ENCODE data around the gene FGF1. TPM values are rescaled to one million over a fixed set of nuclear protein-coding genes. Genes with fewer than 3 reads are reported as not detected.

The FGF1 gene
- total and polyA plus RNA-seq, 2 of the 4 experiments (the other 2 are of a cell fraction): 7.6 to 7.7 TPM

- Histone ChIP-seq H3K9me3 (ENCODE audit: control insufficient read depth, insufficient read depth, low read length) (no peaks in the 10 kb centered on the region), H3K9me1 (ENCODE audit: insufficient read depth, low read length) (peaks cover 3% of the 10 kb centered on the region; the same call in 1 of the 2 replicates), H3K27ac (ENCODE audit: insufficient read depth, low read length) (no peak overlapping the region), H3K4me3 (ENCODE audit: insufficient read depth, low read depth, low read length) (no peak overlapping the region), H2BK5ac (ENCODE audit: low read depth, low read length, poor library complexity, severe bottlenecking) (no peak overlapping the region), H3K4me2 (ENCODE audit: low read depth, low read length) (no peak overlapping the region), H4K20me1 (ENCODE audit: insufficient read depth, low read length) (no peaks in the 10 kb centered on the region), H3K36me3 (ENCODE audit: control insufficient read depth, insufficient read depth, low read length) (no peaks in the 10 kb centered on the region), H2AK9ac (replicated peaks; ENCODE audit: low read depth, low read length, poor library complexity) (peak overlapping the region; percentile 18), H3K4me1 (ENCODE audit: control insufficient read depth, insufficient read depth, low read length) (peaks cover 7% of the 10 kb centered on the region), H3K18ac (ENCODE audit: low read depth, low read length) (peak overlapping the region; percentile 66; the same call in 1 of the 2 replicates), H2AK5ac (ENCODE audit: low read depth, low read length) (peak overlapping the region; percentile 54; the same call in 1 of the 2 replicates), H3K4ac (ENCODE audit: low read depth, low read length) (peak overlapping the region; percentile 51), H2BK20ac (ENCODE audit: low read depth, low read length) (peak overlapping the region; percentile 73), H3K14ac (replicated peaks; ENCODE audit: low read depth, low read length) (peak overlapping the region; percentile 76), H3K56ac (ENCODE audit: extremely low read depth, insufficient read depth, low read length) (no peak overlapping the region), H3K9ac (ENCODE audit: low read depth, low read length) (no peak overlapping the region), H4K8ac (ENCODE audit: low read depth in 2 of 2, low read length in 2 of 2) (peak overlapping the region in 1 of 2 experiments; percentile 16; a peak in 2 of 4 replicates), H3K79me1 (ENCODE audit: low read depth in 1 of 2, low read length in 2 of 2) (no peaks in the 10 kb centered on the region), H2BK15ac (ENCODE audit: low read depth, low read length) (peak overlapping the region; percentile 25; the same call in 1 of the 3 replicates), H4K91ac (ENCODE audit: insufficient read depth, low read depth, low read length) (peak overlapping the region; percentile 48), H3K23ac (ENCODE audit: low read depth, low read length) (peak overlapping the region; percentile 1; the same call in 1 of the 2 replicates), H4K5ac (ENCODE audit: low read depth, low read length) (no peak overlapping the region; the same call in 1 of the 2 replicates), H3K27me3 (ENCODE audit: control insufficient read depth, insufficient read depth, low read length) (no peaks in the 10 kb centered on the region), H2BK120ac (ENCODE audit: low read depth, low read length) (peak overlapping the region; percentile 56), H2AFZ (replicated peaks; ENCODE audit: low read length, poor library complexity) (no peak overlapping the region)
- ChIA-PET CTCF (interaction anchor here (0.6 to 1.1 kb wide), 2 partner anchors 90 to 137 kb away, joined by 3 read pairs; no protein-coding TSS in a partner anchor), POLR2A (ENCODE audit: unreplicated experiment) (no interaction called here)
- in situ Hi-C loops (cut with MboI; ENCODE audit: low sequenced_read_pairs): no loop called here
- ATAC-seq (ENCODE audit: low read depth) (peak; percentile 65), DNase-seq (peak; percentile 27)
- BruUV-seq (replicated peaks): no TSS peak
- intact Hi-C loops (cut with micrococcal nuclease): no loop called here
- 100% methylated on average over 2 of the region's 7 CpGs; no CpG with 5 or more reads in 1 of the 2 experiments for WGBS, 2 experiments (ENCODE audit: extremely low coverage in 2 of 2, insufficient read length in 1 of 2)
- dilution Hi-C loops (cut with HindIII; ENCODE audit: low sequenced_read_pairs, unreplicated experiment): no loop called here
- no peak for TF ChIP-seq MAFK (IDR thresholded peaks at IDR 0.05; ENCODE audit: low read depth, low read length)
- TF ChIP-seq RCOR1 (IDR thresholded peaks at IDR 0.05; ENCODE audit: insufficient replicate concordance, low read length): no peak
- no peak for TF ChIP-seq CHD1 (IDR thresholded peaks at IDR 0.05; ENCODE audit: low read depth, low read length)
- no peak for TF ChIP-seq POLR2A (IDR thresholded peaks at IDR 0.05; ENCODE audit: low read depth, low read length)
- TF ChIP-seq NFE2L2 (IDR thresholded peaks at IDR 0.05; ENCODE audit: low read depth, low read length): no peak
- TF ChIP-seq, protein P1, sequence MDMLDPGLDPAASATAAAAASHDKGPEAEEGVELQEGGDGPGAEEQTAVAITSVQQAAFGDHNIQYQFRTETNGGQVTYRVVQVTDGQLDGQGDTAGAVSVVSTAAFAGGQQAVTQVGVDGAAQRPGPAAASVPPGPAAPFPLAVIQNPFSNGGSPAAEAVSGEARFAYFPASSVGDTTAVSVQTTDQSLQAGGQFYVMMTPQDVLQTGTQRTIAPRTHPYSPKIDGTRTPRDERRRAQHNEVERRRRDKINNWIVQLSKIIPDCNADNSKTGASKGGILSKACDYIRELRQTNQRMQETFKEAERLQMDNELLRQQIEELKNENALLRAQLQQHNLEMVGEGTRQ (IDR thresholded peaks at IDR 0.05; ENCODE audit: low read depth, low read length): no peak
- TF ChIP-seq FOS (IDR thresholded peaks at IDR 0.05; ENCODE audit: low read depth, low read length): no peak
- TF ChIP-seq RFX5 (IDR thresholded peaks at IDR 0.05; ENCODE audit: low read depth, low read length): no peak
- TF ChIP-seq BHLHE40 (IDR thresholded peaks at IDR 0.05; ENCODE audit: low read depth, low read length): no peak
- TF ChIP-seq CEBPB (IDR thresholded peaks at IDR 0.05; ENCODE audit: low read depth, low read length): no peak
- TF ChIP-seq MXI1 (IDR thresholded peaks at IDR 0.05; ENCODE audit: borderline replicate concordance, low read depth, low read length): no peak
- no peak for TF ChIP-seq RAD21 (IDR thresholded peaks at IDR 0.05; ENCODE audit: low read length)
- no peak for TF ChIP-seq MAZ (IDR thresholded peaks at IDR 0.05; ENCODE audit: borderline replicate concordance, low read depth, low read length)
- TF ChIP-seq SMC3 (IDR thresholded peaks at IDR 0.05; ENCODE audit: low read depth, low read length): no peak
- no peak for TF ChIP-seq CTCF (conservative IDR thresholded peaks at IDR 0.05; ENCODE audit: low read depth, low read length)
Measured at GRCh38 chr5:142561486-142562097, 124.3 kb downstream of the FGF1 start.
